ENCODE measurements around the gene DIDO1. TPM values are rescaled to one million over a fixed set of nuclear protein-coding genes. Genes with fewer than 3 reads are reported as not detected.

DIDO1 gene
- total and polyA plus RNA-seq, 2 of the 13 experiments (the other 11 are each of a cell fraction or from before 2014, with no cell fraction given), result 75.0 to 75.1 TPM

DNA sequence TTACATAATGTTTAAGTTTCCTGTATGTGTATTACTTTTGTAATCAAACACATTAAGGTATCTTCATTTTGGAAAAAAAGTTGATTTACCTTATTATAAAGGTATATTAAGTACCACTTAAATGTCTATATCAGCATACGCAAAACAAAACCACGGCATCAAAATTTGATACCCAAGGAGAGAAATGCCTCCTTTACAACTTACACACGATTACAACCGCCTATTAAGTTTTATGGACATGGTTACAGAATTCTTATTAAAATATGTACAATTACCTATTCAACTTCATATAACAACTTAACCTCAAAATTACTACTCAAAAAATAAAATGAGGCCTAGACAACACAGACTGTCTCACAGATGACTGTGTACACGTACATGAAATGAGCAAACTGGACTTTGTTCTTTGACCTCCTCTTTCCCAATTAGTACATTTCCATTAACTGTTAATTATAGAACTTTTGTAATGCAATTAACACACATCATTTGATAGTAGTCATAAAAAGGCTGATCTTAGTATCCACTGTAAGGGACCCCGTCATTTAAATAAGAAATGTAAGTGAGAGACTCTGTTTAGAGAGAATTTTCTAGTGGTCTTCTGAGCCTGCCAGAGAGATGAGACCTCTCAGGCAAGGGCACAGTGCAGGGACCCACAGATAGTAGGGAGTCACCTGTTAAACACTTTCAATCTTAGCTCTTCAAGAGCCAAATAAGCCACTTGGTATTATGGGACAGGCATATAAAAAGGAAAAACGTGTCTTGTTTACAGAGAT lies 2.5 kb downstream of the DIDO1 start (continued):
- TF ChIP-seq, protein P1, sequence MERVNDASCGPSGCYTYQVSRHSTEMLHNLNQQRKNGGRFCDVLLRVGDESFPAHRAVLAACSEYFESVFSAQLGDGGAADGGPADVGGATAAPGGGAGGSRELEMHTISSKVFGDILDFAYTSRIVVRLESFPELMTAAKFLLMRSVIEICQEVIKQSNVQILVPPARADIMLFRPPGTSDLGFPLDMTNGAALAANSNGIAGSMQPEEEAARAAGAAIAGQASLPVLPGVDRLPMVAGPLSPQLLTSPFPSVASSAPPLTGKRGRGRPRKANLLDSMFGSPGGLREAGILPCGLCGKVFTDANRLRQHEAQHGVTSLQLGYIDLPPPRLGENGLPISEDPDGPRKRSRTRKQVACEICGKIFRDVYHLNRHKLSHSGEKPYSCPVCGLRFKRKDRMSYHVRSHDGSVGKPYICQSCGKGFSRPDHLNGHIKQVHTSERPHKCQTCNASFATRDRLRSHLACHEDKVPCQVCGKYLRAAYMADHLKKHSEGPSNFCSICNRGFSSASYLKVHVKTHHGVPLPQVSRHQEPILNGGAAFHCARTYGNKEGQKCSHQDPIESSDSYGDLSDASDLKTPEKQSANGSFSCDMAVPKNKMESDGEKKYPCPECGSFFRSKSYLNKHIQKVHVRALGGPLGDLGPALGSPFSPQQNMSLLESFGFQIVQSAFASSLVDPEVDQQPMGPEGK (CRISPR knock-in tag; IDR thresholded peaks at IDR 0.05), result peak; percentile 47; the same call in 1 of the 2 replicates
- TF ChIP-seq ARNTL (CRISPR knock-in tag; IDR thresholded peaks at IDR 0.05), result no peak; the same call in 1 of the 2 replicates
- TF ChIP-seq ZNF577 (CRISPR knock-in tag; IDR thresholded peaks at IDR 0.05; ENCODE audit: borderline replicate concordance, low read depth), result no peak
- peak; percentile 1 for TF ChIP-seq TEAD3 (CRISPR knock-in tag; optimal IDR thresholded peaks at IDR 0.05; ENCODE audit: borderline replicate concordance)
- TF ChIP-seq MIER3 (CRISPR knock-in tag; IDR thresholded peaks at IDR 0.05; ENCODE audit: borderline replicate concordance), result peak; percentile 46
- TF ChIP-seq KLF11 (CRISPR knock-in tag; IDR thresholded peaks at IDR 0.05), result 0 out of 2 replicates have a peak, but pooled peaks have one; percentile 36
- TF ChIP-seq SSRP1 (CRISPR knock-in tag; IDR thresholded peaks at IDR 0.05), result no peak; the same call in 1 of the 2 replicates
- TF ChIP-seq, protein P2, sequence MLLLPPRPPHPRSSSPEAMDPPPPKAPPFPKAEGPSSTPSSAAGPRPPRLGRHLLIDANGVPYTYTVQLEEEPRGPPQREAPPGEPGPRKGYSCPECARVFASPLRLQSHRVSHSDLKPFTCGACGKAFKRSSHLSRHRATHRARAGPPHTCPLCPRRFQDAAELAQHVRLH (CRISPR knock-in tag; IDR thresholded peaks at IDR 0.05; ENCODE audit: borderline replicate concordance, low read depth), result no peak
- TF ChIP-seq, protein P3, sequence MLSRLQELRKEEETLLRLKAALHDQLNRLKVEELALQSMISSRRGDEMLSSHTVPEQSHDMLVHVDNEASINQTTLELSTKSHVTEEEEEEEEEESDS (CRISPR knock-in tag; IDR thresholded peaks at IDR 0.05; ENCODE audit: borderline replicate concordance), result no peak
- TF ChIP-seq, protein P4, sequence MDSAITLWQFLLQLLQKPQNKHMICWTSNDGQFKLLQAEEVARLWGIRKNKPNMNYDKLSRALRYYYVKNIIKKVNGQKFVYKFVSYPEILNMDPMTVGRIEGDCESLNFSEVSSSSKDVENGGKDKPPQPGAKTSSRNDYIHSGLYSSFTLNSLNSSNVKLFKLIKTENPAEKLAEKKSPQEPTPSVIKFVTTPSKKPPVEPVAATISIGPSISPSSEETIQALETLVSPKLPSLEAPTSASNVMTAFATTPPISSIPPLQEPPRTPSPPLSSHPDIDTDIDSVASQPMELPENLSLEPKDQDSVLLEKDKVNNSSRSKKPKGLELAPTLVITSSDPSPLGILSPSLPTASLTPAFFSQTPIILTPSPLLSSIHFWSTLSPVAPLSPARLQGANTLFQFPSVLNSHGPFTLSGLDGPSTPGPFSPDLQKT (CRISPR knock-in tag; IDR thresholded peaks at IDR 0.05; ENCODE audit: borderline replicate concordance), result no peak
- TF ChIP-seq, protein P5, sequence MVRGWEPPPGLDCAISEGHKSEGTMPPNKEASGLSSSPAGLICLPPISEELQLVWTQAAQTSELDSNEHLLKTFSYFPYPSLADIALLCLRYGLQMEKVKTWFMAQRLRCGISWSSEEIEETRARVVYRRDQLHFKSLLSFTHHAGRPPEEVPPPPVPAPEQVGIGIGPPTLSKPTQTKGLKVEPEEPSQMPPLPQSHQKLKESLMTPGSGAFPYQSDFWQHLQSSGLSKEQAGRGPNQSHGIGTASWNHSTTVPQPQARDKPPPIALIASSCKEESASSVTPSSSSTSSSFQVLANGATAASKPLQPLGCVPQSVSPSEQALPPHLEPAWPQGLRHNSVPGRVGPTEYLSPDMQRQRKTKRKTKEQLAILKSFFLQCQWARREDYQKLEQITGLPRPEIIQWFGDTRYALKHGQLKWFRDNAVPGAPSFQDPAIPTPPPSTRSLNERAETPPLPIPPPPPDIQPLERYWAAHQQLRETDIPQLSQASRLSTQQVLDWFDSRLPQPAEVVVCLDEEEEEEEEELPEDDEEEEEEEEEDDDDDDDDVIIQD (CRISPR knock-in tag; IDR thresholded peaks at IDR 0.05; ENCODE audit: low read depth), result 0 out of 2 replicates have a peak, but pooled peaks have one; percentile 52
- no peak for TF ChIP-seq ZBTB42 (CRISPR knock-in tag; IDR thresholded peaks at IDR 0.05)
- TF ChIP-seq SIX4 (CRISPR knock-in tag; IDR thresholded peaks at IDR 0.05), result no peak
- TF ChIP-seq, protein P6, sequence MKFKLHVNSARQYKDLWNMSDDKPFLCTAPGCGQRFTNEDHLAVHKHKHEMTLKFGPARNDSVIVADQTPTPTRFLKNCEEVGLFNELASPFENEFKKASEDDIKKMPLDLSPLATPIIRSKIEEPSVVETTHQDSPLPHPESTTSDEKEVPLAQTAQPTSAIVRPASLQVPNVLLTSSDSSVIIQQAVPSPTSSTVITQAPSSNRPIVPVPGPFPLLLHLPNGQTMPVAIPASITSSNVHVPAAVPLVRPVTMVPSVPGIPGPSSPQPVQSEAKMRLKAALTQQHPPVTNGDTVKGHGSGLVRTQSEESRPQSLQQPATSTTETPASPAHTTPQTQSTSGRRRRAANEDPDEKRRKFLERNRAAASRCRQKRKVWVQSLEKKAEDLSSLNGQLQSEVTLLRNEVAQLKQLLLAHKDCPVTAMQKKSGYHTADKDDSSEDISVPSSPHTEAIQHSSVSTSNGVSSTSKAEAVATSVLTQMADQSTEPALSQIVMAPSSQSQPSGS (CRISPR knock-in tag; IDR thresholded peaks at IDR 0.05), result no peak
- TF ChIP-seq, protein P7, sequence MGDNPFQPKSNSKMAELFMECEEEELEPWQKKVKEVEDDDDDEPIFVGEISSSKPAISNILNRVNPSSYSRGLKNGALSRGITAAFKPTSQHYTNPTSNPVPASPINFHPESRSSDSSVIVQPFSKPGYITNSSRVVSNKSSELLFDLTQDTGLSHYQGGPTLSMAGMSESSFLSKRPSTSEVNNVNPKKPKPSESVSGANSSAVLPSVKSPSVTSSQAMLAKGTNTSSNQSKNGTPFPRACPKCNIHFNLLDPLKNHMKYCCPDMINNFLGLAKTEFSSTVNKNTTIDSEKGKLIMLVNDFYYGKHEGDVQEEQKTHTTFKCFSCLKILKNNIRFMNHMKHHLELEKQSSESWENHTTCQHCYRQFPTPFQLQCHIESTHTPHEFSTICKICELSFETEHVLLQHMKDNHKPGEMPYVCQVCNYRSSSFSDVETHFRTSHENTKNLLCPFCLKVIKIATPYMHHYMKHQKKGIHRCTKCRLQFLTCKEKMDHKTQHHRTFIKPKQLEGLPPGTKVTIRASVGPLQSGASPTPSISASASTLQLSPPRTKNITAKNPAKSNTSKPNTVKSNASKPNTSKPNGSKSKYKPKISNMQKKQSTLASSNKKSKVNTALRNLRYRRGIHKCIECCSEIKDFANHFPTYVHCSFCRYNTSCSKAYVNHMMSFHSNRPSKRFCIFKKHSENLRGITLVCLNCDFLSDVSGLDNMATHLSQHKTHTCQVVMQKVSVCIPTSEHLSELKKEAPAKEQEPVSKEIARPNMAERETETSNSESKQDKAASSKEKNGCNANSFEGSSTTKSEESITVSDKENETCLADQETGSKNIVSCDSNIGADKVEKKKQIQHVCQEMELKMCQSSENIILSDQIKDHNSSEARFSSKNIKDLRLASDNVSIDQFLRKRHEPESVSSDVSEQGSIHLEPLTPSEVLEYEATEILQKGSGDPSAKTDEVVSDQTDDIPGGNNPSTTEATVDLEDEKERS (CRISPR knock-in tag; IDR thresholded peaks at IDR 0.05), result no peak
- no peak for TF ChIP-seq ZC3H4 (CRISPR knock-in tag; IDR thresholded peaks at IDR 0.05; ENCODE audit: borderline replicate concordance)
- TF ChIP-seq, protein P8, sequence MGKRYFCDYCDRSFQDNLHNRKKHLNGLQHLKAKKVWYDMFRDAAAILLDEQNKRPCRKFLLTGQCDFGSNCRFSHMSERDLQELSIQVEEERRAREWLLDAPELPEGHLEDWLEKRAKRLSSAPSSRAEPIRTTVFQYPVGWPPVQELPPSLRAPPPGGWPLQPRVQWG (CRISPR knock-in tag; IDR thresholded peaks at IDR 0.05; ENCODE audit: borderline replicate concordance, low read depth), result no peak

All from HepG2 (cell line).